ENCODE measurements around the gene GRM8.

GRM8 gene

GRCh38 chr7:127146746-127147536 lies 105.8 kb downstream of the GRM8 start:
- no peak for DNase-seq

GRCh38 chr7:127137146-127137545 lies 115.6 kb downstream of the GRM8 start:
- DNase-seq: no peak

- no peak for DNase-seq
Measured at GRCh38 chr7:127135871-127136485, 116.8 kb downstream of the GRM8 start.

GRCh38 chr7:127123220-127123619 lies 129.5 kb downstream of the GRM8 start:
- DNase-seq: no peak

GRCh38 chr7:127119517-127119916 lies 133.2 kb downstream of the GRM8 start:
- DNase-seq: no peak

GRCh38 chr7:127114742-127115265 lies 137.9 kb downstream of the GRM8 start:
- DNase-seq: no peak

GRCh38 chr7:127107601-127108007 lies 145.1 kb downstream of the GRM8 start:
- DNase-seq: no peak

GRCh38 chr7:127093340-127093739 lies 159.4 kb downstream of the GRM8 start:
- DNase-seq: no peak

- no peak for DNase-seq
Measured at GRCh38 chr7:127091620-127092019, 161.1 kb downstream of the GRM8 start.

GRCh38 chr7:127089146-127089545 lies 163.6 kb downstream of the GRM8 start:
- DNase-seq: no peak

- no peak for DNase-seq
Measured at GRCh38 chr7:127081539-127081938, 171.2 kb downstream of the GRM8 start.

- DNase-seq: no peak
Measured at GRCh38 chr7:127080576-127080975, 172.2 kb downstream of the GRM8 start.

- no peak for DNase-seq
Measured at GRCh38 chr7:127066974-127067373, 185.8 kb downstream of the GRM8 start.

GRCh38 chr7:127059475-127059874 lies 193.3 kb downstream of the GRM8 start:
- no peak for DNase-seq

GRCh38 chr7:127057918-127058317 lies 194.8 kb downstream of the GRM8 start:
- DNase-seq: no peak

GRCh38 chr7:127056202-127056601 lies 196.5 kb downstream of the GRM8 start:
- DNase-seq: no peak

GRCh38 chr7:127047521-127047920 lies 205.2 kb downstream of the GRM8 start:
- no peak for DNase-seq

GRCh38 chr7:127041689-127042452 lies 210.9 kb downstream of the GRM8 start:
- no peak for DNase-seq

GRCh38 chr7:127040042-127040441 lies 212.7 kb downstream of the GRM8 start:
- no peak for DNase-seq

- no peak for DNase-seq
Measured at GRCh38 chr7:127039541-127039940, 213.2 kb downstream of the GRM8 start.

GRCh38 chr7:127035203-127035849 lies 217.4 kb downstream of the GRM8 start:
- no peak for DNase-seq

- DNase-seq: no peak
Measured at GRCh38 chr7:127034186-127034806, 218.4 kb downstream of the GRM8 start.

- no peak for DNase-seq
Measured at GRCh38 chr7:127029823-127030222, 222.9 kb downstream of the GRM8 start.

Measured in cortex of kidney (tissue), 1 donor.